HG03432 (cell line): Measurements from ENCODE around the gene NUDT17.

Experiments
- ATAC-seq: cut with Tn5 transposase; IDR thresholded peaks from one replicate; pipeline ENCODE4 v1.9.1; 2021; ENCODE audit warnings: mild to moderate bottlenecking, moderate library complexity; ENCODE audit not compliant: unreplicated experiment

Gene NUDT17

DNA sequence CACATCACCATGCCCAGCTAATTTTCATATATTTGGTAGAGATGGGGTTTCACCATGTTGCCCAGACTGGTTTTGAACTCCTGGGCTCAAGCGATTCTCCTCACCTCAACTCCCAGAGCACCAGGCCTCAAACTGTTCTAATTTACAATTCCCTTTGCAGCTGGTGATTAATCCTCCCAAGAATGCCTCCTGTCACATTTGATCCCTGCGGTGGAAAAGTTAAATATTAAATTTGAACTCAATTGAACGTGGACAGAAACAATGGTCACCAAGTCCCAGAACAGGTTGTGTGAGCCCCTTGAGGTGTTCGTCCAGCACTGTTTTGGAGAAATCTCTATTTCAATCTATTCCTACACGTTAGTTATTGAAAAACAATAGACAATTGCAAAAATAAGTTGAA is 42.2 kb downstream of the NUDT17 start:
- no peak for ATAC-seq

- ATAC-seq: no peak
Observed at GRCh38 chr1:145889722-145890121, 44.3 kb downstream of the NUDT17 start.

DNA sequence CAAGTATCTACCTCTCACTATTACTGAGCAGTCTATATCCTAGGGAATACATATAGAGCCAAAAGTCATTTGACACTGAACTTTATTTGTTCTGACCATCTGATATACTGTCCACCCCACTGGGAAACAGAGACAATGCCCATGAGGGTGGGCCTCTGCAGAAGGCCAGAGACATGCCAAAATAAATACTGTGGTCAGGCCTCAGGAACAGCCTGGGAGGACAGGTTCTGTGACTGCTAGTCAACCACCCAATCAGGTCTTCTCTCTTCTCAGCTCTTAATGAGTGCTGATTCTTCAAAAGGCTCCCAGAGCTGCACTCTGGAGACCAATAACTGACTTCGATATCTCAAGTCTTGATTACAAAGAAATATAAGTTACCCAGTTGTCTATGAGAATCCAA is 45.7 kb downstream of the NUDT17 start:
- ATAC-seq: no peak

- ATAC-seq: no peak
Observed at GRCh38 chr1:145891587-145892485, 46.4 kb downstream of the NUDT17 start.

DNA sequence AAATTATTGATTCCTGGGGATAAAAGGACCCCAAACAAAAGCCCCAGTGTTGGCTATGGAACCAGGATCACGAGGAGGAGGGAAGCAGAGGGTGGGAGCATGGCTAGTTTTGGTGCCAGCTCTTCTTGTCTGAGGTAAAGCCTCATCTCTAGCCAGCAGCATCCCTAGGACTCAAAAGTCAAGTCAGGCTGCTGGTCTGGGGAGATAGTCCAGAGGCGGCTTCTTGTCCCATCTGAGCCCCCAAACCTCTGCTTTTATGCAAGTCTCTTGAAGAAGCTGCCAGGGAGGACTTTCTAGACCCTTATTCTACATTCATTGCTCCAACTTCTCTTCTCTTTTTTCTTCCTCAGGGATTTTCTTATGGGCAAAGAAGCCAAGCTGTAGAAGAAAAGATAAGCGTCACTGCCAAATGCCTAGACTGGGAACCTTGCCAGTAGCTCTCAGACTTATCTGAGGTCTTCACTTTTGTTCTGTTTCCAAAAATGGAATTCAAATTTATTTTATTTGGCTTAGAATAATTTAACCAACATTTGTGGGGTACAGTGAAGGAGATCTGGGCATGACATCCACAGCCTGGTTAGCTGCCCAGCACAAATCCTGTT is 47.2 kb downstream of the NUDT17 start:
- no peak for ATAC-seq

DNA sequence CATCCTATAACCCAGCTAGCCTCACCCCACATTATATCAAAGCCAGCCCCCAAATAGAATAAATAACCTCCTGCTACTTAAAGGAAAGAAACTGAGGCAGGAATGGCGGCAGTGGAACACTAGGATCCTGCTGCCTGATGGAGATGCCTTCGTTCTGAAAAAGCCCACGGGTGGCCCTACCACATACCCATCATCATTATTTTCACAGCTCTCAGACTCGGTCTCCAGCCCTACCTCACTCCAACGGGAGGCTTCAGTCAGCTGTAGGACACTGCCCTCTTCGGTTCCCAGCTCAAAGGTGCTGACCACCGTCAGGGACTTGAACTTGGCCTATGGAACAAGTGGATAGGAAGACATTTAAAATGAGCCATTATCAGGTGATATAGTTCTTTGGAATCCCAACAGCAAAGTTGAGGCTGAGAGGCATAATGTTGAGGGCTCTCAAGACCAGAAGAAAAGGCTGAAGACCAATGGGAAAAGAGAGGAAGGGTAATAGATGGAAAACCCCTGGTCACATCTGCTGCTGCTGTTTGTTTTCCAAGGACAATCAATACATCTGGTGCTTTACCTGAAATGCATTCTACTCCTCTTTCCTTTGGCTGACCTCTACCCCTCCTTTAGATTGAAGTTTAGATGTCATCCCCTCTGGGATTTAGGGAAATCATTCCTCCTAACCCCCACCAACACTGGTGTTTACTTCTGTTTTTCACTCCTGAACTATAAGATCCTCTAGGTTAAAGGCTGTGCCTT is 48.1 kb downstream of the NUDT17 start:
- no peak for ATAC-seq

DNA sequence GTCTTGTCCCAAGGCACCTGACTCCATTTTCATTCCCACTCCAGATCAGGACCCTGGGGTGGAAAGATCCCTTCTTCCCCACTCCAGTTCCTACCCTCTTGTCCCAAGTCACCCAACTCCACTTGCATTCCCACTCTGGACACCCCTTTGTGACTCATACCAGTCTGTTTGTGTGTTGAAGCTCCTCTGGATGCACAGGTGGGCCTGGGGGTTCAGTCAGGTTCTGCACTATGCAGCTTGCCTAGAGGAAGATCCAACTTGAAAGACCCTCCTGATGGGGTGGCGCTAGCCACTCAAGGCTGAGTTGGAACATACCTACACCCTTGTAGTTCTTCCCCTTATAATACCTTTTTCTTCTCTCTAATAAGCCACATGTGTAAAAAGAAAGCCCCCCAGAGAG is 50.0 kb downstream of the NUDT17 start:
- ATAC-seq: no peak

DNA sequence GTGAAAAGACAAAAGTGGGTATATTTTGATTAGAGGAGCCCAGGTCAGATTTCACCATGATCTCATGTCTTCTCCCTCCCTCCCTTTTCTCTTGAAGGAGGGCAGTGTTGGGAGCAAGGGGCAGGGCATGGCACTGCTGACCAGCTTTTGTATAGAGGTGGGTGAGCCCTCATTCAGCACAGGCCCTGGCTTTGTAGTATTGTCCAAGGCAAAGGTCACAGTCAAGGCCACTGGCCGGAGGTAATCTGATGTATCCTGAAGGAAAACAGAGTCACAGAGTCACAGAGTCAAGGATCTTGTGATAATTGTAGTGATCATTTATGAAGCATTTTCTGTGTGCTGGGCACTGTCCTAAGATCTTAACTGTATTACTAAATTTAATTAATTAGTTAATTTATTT is 52.5 kb downstream of the NUDT17 start:
- no peak for ATAC-seq
